Mesothelial cell of epicardium (in vitro differentiated cells): ENCODE measurements around the gene SPP1. TPM values are rescaled to one million over a fixed set of nuclear protein-coding genes. Genes with fewer than 3 reads are reported as not detected.
"Not testable (repeated sequence)": the region's sequence is repeated elsewhere in the genome, so short reads cannot be mapped to it uniquely, and the experiment has no call there.

Source experiments
- DNase-seq, 2 experiments: peaks; one replicate each; pipeline ENCODE4 v3.0.0; 2021; ENCODE audit warnings: low spot score in 2 of 2; ENCODE audit not compliant: unreplicated experiment in 2 of 2
- H3K27ac Mint-ChIP-seq: 2 replicates; pipeline ENCODE4 v1.8.0; 2021; ENCODE audit warnings: mixed read lengths
- H3K27me3 Mint-ChIP-seq: 2 replicates; pipeline ENCODE4 v1.8.0; 2021; ENCODE audit warnings: low read depth, mixed read lengths
- H3K36me3 Mint-ChIP-seq: 2 replicates; pipeline ENCODE4 v1.8.0; 2021; ENCODE audit warnings: mixed read lengths
- H3K4me1 Mint-ChIP-seq: 2 replicates; pipeline ENCODE4 v1.8.0; 2021; ENCODE audit warnings: mixed read lengths
- H3K4me3 Mint-ChIP-seq: 2 replicates; pipeline ENCODE4 v1.8.0; 2021; ENCODE audit warnings: mild to moderate bottlenecking, moderate library complexity, mixed read lengths
- H3K9me3 Mint-ChIP-seq: 2 replicates; pipeline ENCODE4 v1.8.0; 2021; ENCODE audit warnings: mixed read lengths
- CTCF ChIP-seq: fragments of 200-600 bp; sonication (generic); IDR thresholded peaks from one replicate; pipeline ENCODE4 v1.5.0; 2021; ENCODE audit warnings: antibody characterized with exemption; ENCODE audit not compliant: unreplicated experiment
- total RNA-seq: library from RNA; stranded (reverse); gene quantifications from 3 replicates; pipeline ENCODE4 v1.2.1, GENCODE V29; 2021

Gene SPP1
- total RNA-seq, 1 donor from 2014 or later: 30.3 TPM

- Mint-ChIP-seq H3K9me3 (no peaks in the 10 kb centered on the region), H3K36me3 (no peaks in the 10 kb centered on the region), H3K4me1 (peaks cover under 1% of the 10 kb centered on the region), H3K27ac (no peak overlapping the region), H3K27me3 (no peaks in the 10 kb centered on the region), H3K4me3 (no peak overlapping the region)
- DNase-seq: no peak
- no peak for TF ChIP-seq CTCF
These were observed 9.8 kb downstream of the SPP1 start for GRCh38 chr4:87985097-87985886.

- no peak for TF ChIP-seq CTCF
- no peak for DNase-seq
- Mint-ChIP-seq H3K9me3 (no peaks in the 10 kb centered on the region), H3K36me3 (no peaks in the 10 kb centered on the region), H3K27me3 (no peaks in the 10 kb centered on the region), H3K4me1 (peaks cover 2% of the 10 kb centered on the region), H3K27ac (no peak overlapping the region), H3K4me3 (no peak overlapping the region)
These were observed 10.3 kb downstream of the SPP1 start for GRCh38 chr4:87985887-87986200.

- H3K36me3 Mint-ChIP-seq: no peaks in the 10 kb centered on the region
- no peak overlapping the region for H3K27ac Mint-ChIP-seq
- H3K9me3 Mint-ChIP-seq: no peaks in the 10 kb centered on the region
- peaks cover 2% of the 10 kb centered on the region for H3K4me1 Mint-ChIP-seq
- DNase-seq: no peak
- no peak overlapping the region for H3K4me3 Mint-ChIP-seq
- H3K27me3 Mint-ChIP-seq: no peaks in the 10 kb centered on the region
- TF ChIP-seq CTCF: no peak
These were observed 11.0 kb downstream of the SPP1 start for GRCh38 chr4:87986508-87986907.

GRCh38 chr4:87989765-87990164 is 14.3 kb downstream of the SPP1 start:
- DNase-seq: no peak
- H3K36me3 Mint-ChIP-seq: no peaks in the 10 kb centered on the region
- H3K4me3 Mint-ChIP-seq: no peak overlapping the region
- TF ChIP-seq CTCF: no peak
- H3K9me3 Mint-ChIP-seq: no peaks in the 10 kb centered on the region
- H3K4me1 Mint-ChIP-seq: peaks cover 2% of the 10 kb centered on the region
- H3K27ac Mint-ChIP-seq: no peak overlapping the region
- H3K27me3 Mint-ChIP-seq: no peaks in the 10 kb centered on the region

- TF ChIP-seq CTCF: no peak
- no peak for DNase-seq
- Mint-ChIP-seq H3K4me1 (no peaks in the 10 kb centered on the region), H3K4me3 (no peak overlapping the region), H3K27ac (no peak overlapping the region), H3K27me3 (no peaks in the 10 kb centered on the region), H3K36me3 (no peaks in the 10 kb centered on the region), H3K9me3 (no peaks in the 10 kb centered on the region)
These were observed 19.9 kb downstream of the SPP1 start for GRCh38 chr4:87995435-87995834.

- H3K27ac Mint-ChIP-seq, DNase-seq, H3K9me3 Mint-ChIP-seq, H3K4me3 Mint-ChIP-seq, H3K36me3 Mint-ChIP-seq, H3K4me1 Mint-ChIP-seq, H3K27me3 Mint-ChIP-seq: not testable (repeated sequence)
These were observed 23.7 kb downstream of the SPP1 start for GRCh38 chr4:87999191-87999691.
